ENCODE results near the gene NAGPA.
"Not testable (repeated sequence)": the region's sequence is repeated elsewhere in the genome, so short reads cannot be mapped to it uniquely, and the experiment has no call there.

Gene NAGPA

GRCh38 chr16:5060073-5060641 is 26.4 kb upstream of the NAGPA start:
- DNase-seq, result no peak

- DNase-seq, result no peak
Measured at GRCh38 chr16:5059386-5060072, 25.8 kb upstream of the NAGPA start.

DNA sequence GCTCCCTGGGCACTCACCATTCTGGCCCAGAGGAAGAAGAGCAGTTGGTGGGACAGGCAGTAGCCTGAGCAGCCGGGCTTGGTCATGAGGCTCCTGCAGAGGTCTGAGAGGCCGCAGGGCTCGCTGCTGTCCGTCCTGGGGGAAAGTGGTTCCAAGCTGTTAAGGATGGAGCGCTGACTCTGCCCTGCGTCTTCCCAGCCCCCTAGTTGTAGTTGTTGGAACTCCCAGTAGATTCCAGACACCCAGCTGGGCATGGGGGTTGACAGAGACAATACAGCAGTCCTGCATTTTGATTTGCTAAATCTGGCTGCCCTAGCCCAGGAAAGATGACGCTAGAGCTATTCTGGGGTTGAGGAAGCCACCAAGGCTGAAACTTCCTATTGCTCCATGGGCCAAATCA is 24.7 kb upstream of the NAGPA start:
- no peak for DNase-seq

DNA sequence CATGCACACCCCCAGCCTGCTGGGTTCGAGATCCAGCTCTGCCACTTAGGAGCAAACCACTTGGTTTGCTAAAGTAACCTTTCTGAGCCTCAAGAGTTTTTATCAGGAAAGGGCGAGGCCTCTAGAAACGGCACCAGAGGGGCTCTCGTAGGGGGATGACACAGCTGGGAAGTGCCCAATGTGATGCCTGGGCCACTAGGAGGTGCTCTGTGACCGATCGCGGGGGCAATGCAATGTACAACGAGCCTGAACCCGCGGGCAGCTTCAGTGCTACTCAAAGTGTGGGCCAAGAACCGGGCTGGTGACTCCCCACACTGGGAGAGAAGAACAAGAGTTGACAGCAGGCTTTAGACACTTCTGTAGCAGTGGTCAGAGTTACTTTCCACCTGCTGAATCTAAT is 22.6 kb upstream of the NAGPA start:
- DNase-seq, result peak; percentile 44 to 45

DNA sequence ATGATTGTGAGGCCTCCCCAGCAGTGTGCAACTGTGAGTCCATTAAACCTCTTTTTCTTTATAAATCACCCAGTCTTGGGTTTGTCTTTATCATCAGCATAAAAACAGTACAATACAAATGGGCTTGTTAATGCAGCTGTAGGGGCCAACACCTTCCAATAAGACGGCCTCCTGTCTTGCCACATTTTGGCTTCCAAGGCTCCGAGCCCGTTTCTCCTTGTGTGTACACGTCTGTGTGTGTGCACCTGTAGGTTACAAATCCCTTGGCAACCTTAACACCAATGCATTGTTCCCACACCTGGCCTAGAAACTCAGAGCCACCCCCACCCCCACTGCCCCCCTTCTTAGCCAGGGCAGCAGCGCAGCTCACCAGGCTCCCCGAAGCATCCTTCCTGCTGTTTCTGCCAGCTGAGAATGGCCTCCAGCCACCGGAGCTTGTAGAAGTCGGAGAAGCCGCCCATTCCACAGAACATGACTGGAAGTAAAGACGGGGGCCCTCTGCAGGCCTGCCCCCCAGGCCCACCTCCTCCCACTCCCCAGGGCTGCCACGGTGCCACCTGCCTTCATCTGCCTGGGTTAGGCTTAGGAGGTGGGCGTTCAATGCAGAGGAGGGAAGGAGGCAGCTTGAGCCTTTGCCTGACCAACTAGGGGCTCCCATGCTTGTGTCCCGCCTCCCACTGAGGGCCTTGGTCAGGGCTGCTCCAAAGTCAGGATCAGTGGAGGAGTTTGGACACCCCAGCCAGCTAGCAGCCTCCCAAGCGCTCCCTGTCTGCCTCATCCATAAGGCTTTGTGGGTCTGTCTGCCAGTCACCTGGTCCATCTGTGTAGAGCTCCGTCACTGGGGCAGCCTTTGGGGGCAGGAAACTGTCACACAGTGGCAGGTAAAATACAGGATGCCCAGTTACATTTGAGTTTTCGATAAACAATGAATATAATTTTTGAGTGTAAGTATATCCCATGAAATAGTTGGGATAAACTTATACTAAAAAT is 21.4 kb upstream of the NAGPA start:
- DNase-seq, result no peak

DNA sequence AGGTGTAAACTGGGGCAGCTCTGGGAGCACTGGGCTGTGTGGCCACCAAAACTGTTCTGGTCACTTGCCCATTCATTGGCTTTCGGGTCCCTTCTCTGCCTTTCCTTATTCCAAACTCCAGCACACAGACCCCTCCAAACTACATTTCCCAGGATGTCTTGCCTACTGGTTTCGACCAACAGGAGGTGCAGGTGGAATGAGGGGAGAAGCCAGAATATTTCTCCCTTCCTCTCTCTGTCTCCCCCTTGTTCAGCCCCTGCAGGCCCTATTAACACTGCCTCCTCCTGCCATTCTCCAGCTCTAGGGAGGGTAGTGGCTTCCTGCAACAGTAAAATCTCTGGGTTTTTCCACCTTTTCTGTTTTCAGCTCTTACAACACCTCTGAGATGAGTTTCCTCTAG is 13.2 kb upstream of the NAGPA start:
- no peak for DNase-seq

DNA sequence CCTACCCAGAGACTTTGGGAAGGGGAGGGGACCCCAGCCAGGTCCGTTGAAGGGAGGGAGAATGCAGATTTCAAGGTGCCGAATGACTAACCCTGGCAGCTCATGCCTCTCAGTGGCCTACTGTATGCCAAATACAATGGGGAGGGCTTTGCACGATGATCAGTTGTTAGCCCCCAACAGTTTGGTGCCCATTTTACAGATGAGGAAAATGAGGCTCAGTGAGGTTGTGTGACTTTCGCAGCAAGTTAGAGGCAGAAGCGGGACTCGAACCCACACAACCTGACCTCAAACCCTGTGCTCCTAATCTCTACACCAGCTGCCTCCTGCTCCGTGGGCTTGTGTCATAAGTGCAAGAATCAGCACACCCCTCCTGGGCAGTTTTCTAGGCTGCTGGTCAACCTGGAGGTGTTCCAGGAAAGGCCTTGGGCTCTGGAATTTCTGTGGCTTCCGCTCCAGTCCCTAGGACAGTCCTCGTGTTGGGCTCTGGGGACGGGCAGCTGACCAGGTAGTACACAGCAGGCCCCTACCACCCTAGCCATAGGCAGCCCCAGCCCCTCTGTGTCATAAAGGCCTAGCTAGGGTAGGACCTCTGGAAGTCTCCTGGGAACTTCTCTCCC is 11.9 kb upstream of the NAGPA start:
- no peak for DNase-seq

DNA sequence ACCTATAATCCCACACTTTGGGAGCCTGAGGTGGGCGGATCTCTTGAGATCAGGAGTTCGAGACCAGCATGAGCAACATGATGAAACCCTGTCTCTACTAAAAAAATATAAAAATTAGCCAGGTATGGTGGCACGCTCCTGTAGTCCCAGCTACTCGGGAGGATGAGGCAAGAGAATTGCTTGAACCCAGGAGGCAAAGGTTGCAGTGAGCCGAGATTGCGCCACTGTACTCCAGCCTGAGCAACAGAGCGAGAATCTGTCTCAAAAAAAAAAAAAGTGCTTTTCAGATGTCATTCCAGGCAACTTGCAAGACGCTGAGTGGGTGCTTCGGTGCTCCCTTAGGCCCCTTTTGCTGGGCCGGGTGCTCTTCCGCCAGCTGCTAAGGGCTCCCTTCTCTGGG is 10.8 kb upstream of the NAGPA start:
- DNase-seq, result not testable (repeated sequence)

GRCh38 chr16:5044011-5044540 is 10.3 kb upstream of the NAGPA start:
- no peak for DNase-seq

GRCh38 chr16:5042574-5043171 is 8.9 kb upstream of the NAGPA start:
- no peak for DNase-seq

DNA sequence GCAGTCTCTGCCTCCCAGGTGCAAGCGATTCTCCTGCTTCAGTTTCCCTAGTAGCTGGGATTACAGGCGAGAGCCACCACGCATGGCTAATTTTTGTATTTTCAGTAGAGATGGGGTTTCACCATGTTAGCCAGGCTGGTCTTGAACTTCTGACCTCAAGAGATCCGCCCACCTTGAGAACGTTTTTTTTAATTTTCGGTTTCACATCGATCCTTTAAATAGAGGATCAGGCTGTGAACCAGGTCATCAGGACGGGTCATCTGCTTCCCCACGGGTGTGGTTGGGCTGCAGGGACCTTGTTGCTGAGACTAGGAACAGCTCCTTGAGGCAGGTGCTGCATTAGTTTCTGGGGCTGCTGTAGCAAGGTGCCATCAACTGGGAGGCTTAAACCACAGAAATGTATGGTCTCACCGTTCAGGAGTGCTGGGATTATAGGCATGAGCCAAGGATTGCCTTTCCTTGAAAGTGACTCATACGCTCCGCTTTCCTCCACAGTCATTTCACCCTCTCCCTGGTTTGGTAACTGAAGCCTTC is 7.9 kb upstream of the NAGPA start:
- DNase-seq, result no peak

DNA sequence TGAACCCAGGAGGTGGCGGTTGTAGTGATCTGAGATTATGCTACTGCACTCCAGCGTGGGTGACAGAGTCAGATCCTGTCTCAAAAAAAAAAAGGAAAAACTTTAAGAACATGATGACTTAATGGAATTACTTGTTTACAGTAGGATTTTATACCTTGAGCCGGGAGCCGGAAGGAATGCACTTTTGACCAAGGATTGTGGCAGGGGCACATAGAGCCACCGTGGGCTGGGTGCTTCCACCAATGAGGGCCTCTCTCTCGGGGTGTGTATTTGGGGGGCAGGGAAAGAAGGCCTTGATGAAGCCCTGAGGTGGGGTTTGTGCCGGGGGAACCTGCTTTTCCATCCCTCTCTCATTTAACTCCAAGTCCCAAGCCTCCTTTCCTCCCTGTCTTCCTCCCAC is 6.7 kb upstream of the NAGPA start:
- DNase-seq, result no peak

- no peak for DNase-seq
Measured at GRCh38 chr16:5036228-5037156, 2.8 kb upstream of the NAGPA start.

- no peak for DNase-seq
Measured at GRCh38 chr16:5035909-5036227, 2.1 kb upstream of the NAGPA start.

GRCh38 chr16:5034167-5034523 is 410 bp upstream of the NAGPA start:
- DNase-seq, result no peak

DNA sequence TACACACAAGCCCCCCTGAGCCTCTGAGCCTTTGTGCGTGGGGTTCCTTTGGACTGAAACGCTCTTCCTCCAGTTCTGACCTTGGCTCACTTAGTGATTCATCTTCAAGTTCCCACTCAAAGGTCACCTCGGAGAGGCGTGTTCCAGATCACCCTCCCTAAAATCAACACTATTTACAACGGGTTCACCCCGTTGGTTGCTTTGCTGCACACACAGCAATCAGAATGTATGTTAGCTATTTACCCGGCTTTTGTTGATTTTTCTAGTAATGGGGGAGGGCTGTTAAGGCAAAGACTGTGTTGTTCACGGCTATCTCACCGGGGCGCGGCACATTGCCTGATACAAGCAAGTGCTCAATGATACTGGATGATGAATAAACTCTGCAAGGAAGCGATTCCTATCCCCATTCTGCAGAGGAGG is 977 bp downstream of the NAGPA start:
- no peak for DNase-seq

DNA sequence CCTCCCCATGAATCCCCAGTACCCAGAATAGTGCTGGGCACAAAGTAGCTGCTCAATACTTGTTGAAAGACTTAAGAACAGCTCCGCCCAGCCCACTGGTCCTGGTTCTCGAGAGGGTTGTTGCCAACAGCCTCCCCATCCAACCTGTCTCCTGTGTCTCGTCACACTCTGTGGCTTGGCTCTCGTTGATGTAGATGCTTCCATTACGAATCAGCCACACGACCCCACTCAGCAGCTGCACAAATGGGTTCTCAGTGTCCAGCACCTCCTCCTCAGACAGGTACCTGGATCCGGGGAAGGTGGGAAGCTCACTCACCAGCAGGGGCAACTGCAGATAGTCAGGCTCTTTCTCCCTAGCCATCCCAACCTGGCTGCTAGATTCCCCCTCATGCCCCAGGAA is 2.1 kb downstream of the NAGPA start:
- DNase-seq, result no peak

DNA sequence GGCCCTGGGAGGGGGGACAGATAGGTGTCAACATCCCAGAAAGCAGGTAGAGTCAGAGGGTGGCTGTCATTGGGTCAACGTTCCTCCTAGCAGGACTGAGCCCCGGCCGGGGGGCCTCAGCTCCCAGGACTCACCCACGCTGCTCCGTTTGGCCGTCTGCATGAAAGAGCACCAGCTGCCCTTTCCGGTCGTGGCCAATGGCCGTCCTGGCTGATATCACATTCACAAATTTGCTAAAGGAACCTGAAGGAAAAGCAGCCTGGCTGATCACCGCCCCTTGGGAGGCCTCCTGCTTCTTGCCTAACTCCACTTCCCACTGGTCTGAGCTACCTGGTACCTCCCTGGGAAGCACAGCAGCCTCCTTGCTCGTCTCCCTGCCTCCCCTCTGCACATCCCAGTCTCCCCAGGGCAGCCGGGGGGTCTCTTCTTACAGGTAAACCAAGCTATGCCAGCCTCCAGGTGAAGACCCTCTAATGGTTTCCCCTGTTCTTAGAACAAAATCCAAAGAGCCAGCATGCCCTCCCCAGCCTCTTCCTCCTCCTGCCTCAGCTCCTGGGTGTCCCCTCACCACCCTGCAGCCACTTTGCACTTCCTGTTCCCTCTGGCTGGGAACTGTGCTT is 3.4 kb downstream of the NAGPA start:
- no peak for DNase-seq

DNA sequence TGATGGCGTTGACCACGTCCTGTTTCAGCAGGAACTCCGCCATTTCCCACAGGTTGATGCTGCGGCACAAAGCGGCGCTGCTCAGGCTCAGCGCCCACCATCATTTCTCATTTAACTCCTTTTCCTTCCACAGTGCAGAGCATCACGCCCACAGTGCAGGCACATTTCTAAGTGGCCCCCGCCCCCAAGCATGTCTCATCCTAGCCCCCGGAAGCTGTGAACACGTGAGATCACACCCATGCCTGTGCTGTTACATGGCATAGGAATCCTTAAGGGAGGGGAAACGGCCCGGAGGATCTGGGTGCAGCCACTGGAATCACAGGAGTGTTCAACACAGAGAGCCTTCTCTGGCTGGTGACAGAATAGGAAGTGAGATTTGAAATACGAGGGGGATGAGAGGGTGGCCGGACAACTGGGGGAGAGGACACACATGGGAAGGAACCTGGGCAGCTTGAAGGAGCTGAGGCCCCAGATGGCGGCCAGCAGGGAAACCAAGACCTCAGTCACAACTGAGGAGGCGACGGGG is 4.7 kb downstream of the NAGPA start:
- no peak for DNase-seq

GRCh38 chr16:5027575-5028235 is 6.0 kb downstream of the NAGPA start:
- DNase-seq, result no peak
